K562 (cell line): ENCODE measurements around the gene SETD1B. TPM values are rescaled to one million over a fixed set of nuclear protein-coding genes. Genes with fewer than 3 reads are reported as not detected.

Experiments
- ARHGAP35 ChIP-seq: fragments of 450-650 bp; IDR thresholded peaks from 2 replicates; pipeline ENCODE4 v1.6.1; 2018; ENCODE audit not compliant: partially characterized antibody
- CCNT2 ChIP-seq: IDR thresholded peaks from 2 replicates; pipeline ENCODE4 v1.6.1; 2011; ENCODE audit warnings: borderline replicate concordance, low read depth, mild to moderate bottlenecking, moderate library complexity, mixed read lengths, low read length; ENCODE audit not compliant: insufficient read length; ENCODE audit errors: extremely low read depth
- CREBBP ChIP-seq: IDR thresholded peaks from one replicate; pipeline ENCODE4 v1.6.1; 2012; ENCODE audit warnings: low read depth, mild to moderate bottlenecking, control low read depth, inconsistent platforms, low read length
- CTCF ChIP-seq, 3 experiments: IDR thresholded peaks in 2 of 3; conservative IDR thresholded peaks in 1 of 3; 2 replicates each; pipeline ENCODE4 v1.5.1; 2011 to 2012; ENCODE audit warnings: low read length in 3 of 3, mild to moderate bottlenecking in 3 of 3, control low read depth in 2 of 3, improper control_type of control experiment in 1 of 3, inconsistent platforms in 1 of 3, low read depth in 1 of 3, mixed read lengths in 1 of 3, moderate library complexity in 1 of 3; ENCODE audit not compliant: insufficient read depth in 2 of 3
- CXXC5 ChIP-seq: fragments of 250-450 bp; sonication (Bioruptor Pico); IDR thresholded peaks from 2 replicates; pipeline ENCODE4 v1.8.0; 2022; ENCODE audit warnings: inconsistent platforms, mild to moderate bottlenecking, moderate library complexity
- ERF ChIP-seq: fragments of 450-650 bp; formaldehyde crosslinking; IDR thresholded peaks from 2 replicates; pipeline ENCODE4 v1.4.0; 2020; ENCODE audit warnings: mild to moderate bottlenecking, mixed read lengths
- EZH2 ChIP-seq: IDR thresholded peaks from 2 replicates; pipeline ENCODE4 v1.6.1; 2012; ENCODE audit warnings: low read depth, mild to moderate bottlenecking, inconsistent platforms, low read length, borderline replicate concordance
- HMGN3 ChIP-seq: IDR thresholded peaks from 2 replicates; pipeline ENCODE4 v1.6.1; 2011; ENCODE audit warnings: borderline replicate concordance, low read depth, mild to moderate bottlenecking, mixed read lengths, low read length; ENCODE audit not compliant: insufficient read length; ENCODE audit errors: extremely low read depth
- ID3 ChIP-seq, 2 experiments: fragments of 250-450 bp in 1 of 2; fragments of 450-650 bp in 1 of 2; sonication (Bioruptor Pico) in 1 of 2; IDR thresholded peaks; 2 replicates each; pipeline versions ENCODE4 v1.6.1 to v1.8.0; 2016 to 2021; ENCODE audit warnings: mild to moderate bottlenecking in 2 of 2, moderate library complexity in 2 of 2, missing compliant biosample characterization in 1 of 2, missing genetic modification characterization in 1 of 2
- MYC ChIP-seq, 2 experiments: fragments of 250-450 bp in 1 of 2; sonication (Bioruptor Pico) in 1 of 2; IDR thresholded peaks; 2 replicates each; pipeline versions ENCODE4 v1.5.1 to v1.6.1; 2012 to 2021; ENCODE audit warnings: low read depth in 2 of 2, borderline replicate concordance in 1 of 2, improper control_type of control experiment in 1 of 2, low read length in 1 of 2, mild to moderate bottlenecking in 1 of 2, moderate library complexity in 1 of 2
- NFYB ChIP-seq: IDR thresholded peaks from 2 replicates; pipeline ENCODE4 v1.6.1; 2011; ENCODE audit warnings: mild to moderate bottlenecking, moderate library complexity; ENCODE audit not compliant: insufficient read length; ENCODE audit errors: extremely low read depth
- RBM34 ChIP-seq: fragments of 200-400 bp; formaldehyde crosslinking; IDR thresholded peaks from 2 replicates; pipeline ENCODE4 v1.6.1; 2018; ENCODE audit warnings: low read length, borderline replicate concordance; ENCODE audit not compliant: insufficient read depth
- SMARCE1 ChIP-seq: fragments of 450-650 bp; IDR thresholded peaks from 2 replicates; pipeline ENCODE4 v1.7.1; 2016; ENCODE audit warnings: mild to moderate bottlenecking
- TAF15 ChIP-seq: fragments of 200-400 bp; formaldehyde crosslinking; IDR thresholded peaks from 2 replicates; pipeline ENCODE4 v1.6.1; 2017; ENCODE audit warnings: mild to moderate bottlenecking, low read depth, low read length, moderate library complexity
- TFAM ChIP-seq: fragments of 250-450 bp; sonication (Bioruptor Pico); conservative IDR thresholded peaks from 2 replicates; pipeline ENCODE4 v1.5.0; 2021; ENCODE audit warnings: mild to moderate bottlenecking, moderate library complexity
- XRCC3 ChIP-seq: fragments of 450-650 bp; IDR thresholded peaks from 2 replicates; pipeline ENCODE4 v1.6.1; 2017; ENCODE audit warnings: mild to moderate bottlenecking, moderate library complexity
- polyA plus RNA-seq, 8 experiments: library from polyadenylated mRNA; depleted of rRNA in 4 of 8; stranded (reverse) in 5 of 8; unstranded in 3 of 8; fragments of >200 nt; fragmentation: Nextera tagmentation in 2 of 8; fragmentation: Illumina TruSeq in 1 of 8; extraction: Ambion mirVana in 2 of 8; extraction: Trizol in 1 of 8; gene quantifications; 2 replicates each; pipeline versions ENCODE4 v1.2.1 to v1.2.3, GENCODE V29; 2011 to 2014; ENCODE audit warnings: inconsistent platforms in 1 of 8, missing spikeins in 1 of 8
- total RNA-seq, 7 experiments: library from RNA; depleted of rRNA in 6 of 7; stranded (reverse); fragments of >200 nt in 6 of 7; fragmentation: Illumina TruSeq in 2 of 7; extraction: Trizol in 2 of 7; gene quantifications; 2 replicates each; pipeline versions ENCODE4 v1.2.1 to v1.2.3, GENCODE V29; 2011 to 2021; ENCODE audit warnings: low replicate concordance in 1 of 7
- TF ChIP-seq, protein P1 (sequence below), 2 experiments: fragments of 200-800 bp in 1 of 2; sonication (Bioruptor generic) in 1 of 2; sonication (generic) in 1 of 2; formaldehyde crosslinking in 1 of 2; IDR thresholded peaks in 1 of 2; conservative IDR thresholded peaks in 1 of 2; 2 replicates each; pipeline versions ENCODE4 v1.5.0 to v1.6.1; 2016 to 2020; ENCODE audit warnings: missing compliant biosample characterization in 1 of 2, missing genetic modification characterization in 1 of 2, missing genetic modification reagents in 1 of 2
- TF ChIP-seq, protein P2 (sequence below): IDR thresholded peaks from 2 replicates; pipeline ENCODE4 v1.6.1; 2012; ENCODE audit warnings: low read depth, low read length, improper control_type of control experiment, borderline replicate concordance

The SETD1B gene
- total and polyA plus RNA-seq, 9 of the 15 experiments (the other 6 are each of a cell fraction or from before 2014, with no cell fraction given): 0.48 to 26.6 (median 2.3) TPM

DNA sequence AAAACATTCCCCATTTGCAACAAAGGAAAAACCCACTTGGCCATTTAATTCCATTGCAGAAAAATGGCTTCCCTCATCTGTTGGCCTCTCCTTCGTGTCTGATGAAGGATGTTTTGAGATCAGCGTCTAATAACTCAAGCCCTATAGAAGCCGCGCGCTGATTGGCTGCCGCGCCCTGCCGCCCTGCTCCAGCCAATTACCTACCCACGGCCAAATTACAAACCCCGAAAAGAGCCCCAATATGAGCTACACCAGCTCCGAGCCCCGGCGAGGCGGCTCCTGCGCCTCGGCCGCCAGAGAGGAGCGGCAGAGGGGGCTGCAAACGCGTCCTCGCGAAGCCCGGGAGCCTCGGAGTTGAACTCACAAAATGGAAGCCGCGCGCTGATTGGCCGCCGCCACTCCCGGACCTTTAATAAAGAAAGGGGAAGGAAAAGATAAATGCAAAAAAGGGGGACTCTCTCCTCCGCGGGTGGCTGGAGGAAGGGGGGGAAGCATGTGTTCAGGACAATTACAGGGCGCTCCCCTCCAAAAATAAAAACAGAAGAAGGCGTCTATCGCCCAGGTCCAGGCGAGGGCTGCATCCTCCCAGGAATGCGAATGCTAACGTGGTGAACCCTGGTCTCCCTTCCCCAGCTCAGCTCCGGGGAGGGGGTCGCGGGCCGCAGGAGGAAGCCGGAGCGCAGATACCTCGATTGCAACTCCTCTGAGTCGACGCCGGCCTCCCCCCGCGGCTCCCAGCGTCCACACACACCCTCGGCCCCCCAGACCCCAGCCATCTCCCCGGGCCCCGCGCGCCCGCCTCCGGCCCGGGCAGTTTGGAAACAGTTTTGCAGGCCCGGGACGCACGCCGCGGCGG is 738 bp upstream of the SETD1B start (continued):
- no peak for TF ChIP-seq RBM34
- no peak for TF ChIP-seq CTCF (IDR thresholded peaks at IDR 0.05 in 2 of 3, conservative IDR thresholded peaks at IDR 0.05 in 1 of 3; ENCODE audit: insufficient read depth in 2 of 3, low read depth in 1 of 3, low read length in 3 of 3)
- peak; percentile 55 for TF ChIP-seq NFYB
- TF ChIP-seq ID3 (CRISPR knock-in tag; IDR thresholded peaks at IDR 0.05): no peak
- no peak for TF ChIP-seq ID3 (tag; IDR thresholded peaks at IDR 0.05)
- TF ChIP-seq HMGN3: peak; percentile 29
- TF ChIP-seq MYC (IDR thresholded peaks at IDR 0.05; ENCODE audit: low read depth, low read length): peak; percentile 69
- peak; percentile 23; the same call in 1 of the 2 replicates for TF ChIP-seq MYC (CRISPR knock-in tag; IDR thresholded peaks at IDR 0.05; ENCODE audit: borderline replicate concordance, low read depth)
- TF ChIP-seq, protein P1, sequence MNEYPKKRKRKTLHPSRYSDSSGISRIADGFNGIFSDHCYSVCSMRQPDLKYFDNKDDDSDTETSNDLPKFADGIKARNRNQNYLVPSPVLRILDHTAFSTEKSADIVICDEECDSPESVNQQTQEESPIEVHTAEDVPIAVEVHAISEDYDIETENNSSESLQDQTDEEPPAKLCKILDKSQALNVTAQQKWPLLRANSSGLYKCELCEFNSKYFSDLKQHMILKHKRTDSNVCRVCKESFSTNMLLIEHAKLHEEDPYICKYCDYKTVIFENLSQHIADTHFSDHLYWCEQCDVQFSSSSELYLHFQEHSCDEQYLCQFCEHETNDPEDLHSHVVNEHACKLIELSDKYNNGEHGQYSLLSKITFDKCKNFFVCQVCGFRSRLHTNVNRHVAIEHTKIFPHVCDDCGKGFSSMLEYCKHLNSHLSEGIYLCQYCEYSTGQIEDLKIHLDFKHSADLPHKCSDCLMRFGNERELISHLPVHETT (CRISPR knock-in tag; conservative IDR thresholded peaks at IDR 0.05 in 1 of 2, IDR thresholded peaks at IDR 0.05 in 1 of 2): peak in 1 of 2 experiments; percentile 70; a peak in 2 of 4 replicates
- TF ChIP-seq TAF15: no peak
- TF ChIP-seq CREBBP: no peak
- TF ChIP-seq, protein P2, sequence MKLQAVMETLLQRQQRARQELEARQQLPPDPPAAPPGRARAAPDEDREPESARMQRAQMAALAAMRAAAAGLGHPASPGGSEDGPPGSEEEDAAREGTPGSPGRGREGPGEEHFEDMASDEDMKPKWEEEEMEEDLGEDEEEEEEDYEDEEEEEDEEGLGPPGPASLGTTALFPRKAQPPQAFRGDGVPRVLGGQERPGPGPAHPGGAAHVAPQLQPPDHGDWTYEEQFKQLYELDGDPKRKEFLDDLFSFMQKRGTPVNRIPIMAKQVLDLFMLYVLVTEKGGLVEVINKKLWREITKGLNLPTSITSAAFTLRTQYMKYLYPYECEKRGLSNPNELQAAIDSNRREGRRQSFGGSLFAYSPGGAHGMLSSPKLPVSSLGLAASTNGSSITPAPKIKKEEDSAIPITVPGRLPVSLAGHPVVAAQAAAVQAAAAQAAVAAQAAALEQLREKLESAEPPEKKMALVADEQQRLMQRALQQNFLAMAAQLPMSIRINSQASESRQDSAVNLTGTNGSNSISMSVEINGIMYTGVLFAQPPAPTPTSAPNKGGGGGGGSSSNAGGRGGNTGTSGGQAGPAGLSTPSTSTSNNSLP: peak; percentile 49; the same call in 1 of the 2 replicates
- TF ChIP-seq CXXC5 (CRISPR knock-in tag): peak; percentile 84
- peak; percentile 56; the same call in 1 of the 2 replicates for TF ChIP-seq SMARCE1
- peak; percentile 66 for TF ChIP-seq CCNT2
- TF ChIP-seq EZH2: no peak
- TF ChIP-seq TFAM (CRISPR knock-in tag): no peak
- TF ChIP-seq ARHGAP35: no peak
- TF ChIP-seq ERF (CRISPR knock-in tag): no peak
- no peak for TF ChIP-seq XRCC3
